IPS-NIHi7 (cell line): ENCODE data around the gene SEC63.
"Not testable (repeated sequence)": the region's sequence is repeated elsewhere in the genome, so short reads cannot be mapped to it uniquely, and the experiment has no call there.

ENCODE experiments used
- DNase-seq: peaks from one replicate; pipeline ENCODE4 v3.0.0; 2012; ENCODE audit warnings: mixed read lengths; ENCODE audit errors: extremely low spot score

The SEC63 gene

GRCh38 chr6:107972413-107973096 lies 14.5 kb upstream of the SEC63 start:
- DNase-seq: no peak

DNA sequence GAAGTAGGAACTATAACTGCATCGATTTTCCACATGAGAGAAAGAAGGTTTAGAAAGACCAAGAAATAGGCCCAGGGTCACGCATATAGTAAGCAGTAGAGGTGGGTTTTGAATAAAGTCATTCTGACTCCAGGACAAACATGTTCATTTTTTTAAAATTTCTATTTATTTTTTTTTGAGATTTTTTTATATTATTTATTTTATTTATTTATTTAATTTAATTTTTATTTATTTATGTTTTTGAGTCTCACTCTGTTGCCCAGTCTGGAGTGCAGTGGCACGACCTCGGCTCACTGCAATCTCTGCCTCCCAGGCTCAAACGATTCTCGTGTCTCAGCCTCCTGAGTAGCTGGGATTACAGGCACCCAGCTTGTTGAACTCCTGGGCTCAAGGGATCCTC lies 13.2 kb upstream of the SEC63 start:
- DNase-seq: no peak

GRCh38 chr6:107970255-107970654 lies 12.2 kb upstream of the SEC63 start:
- DNase-seq: no peak

DNA sequence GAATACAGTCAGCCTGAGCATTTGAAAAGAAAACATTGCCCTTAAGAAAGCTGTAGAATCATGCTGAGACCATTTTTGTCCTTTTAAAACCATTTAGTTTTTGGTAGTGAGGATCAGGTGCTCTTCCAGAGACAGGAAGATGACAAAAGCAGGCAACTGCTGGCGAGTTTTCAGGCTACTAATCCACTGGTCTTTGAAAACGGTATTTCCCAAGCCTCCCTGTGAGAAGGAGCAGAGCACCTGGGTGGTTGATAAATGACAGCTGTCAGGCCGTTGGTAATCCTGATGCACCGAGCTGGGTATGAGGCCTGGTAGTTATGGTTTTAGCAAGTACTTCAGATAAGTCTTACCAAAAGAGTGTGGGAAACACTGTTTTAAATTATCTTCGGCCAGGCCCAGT lies 10.1 kb upstream of the SEC63 start:
- DNase-seq: no peak

DNA sequence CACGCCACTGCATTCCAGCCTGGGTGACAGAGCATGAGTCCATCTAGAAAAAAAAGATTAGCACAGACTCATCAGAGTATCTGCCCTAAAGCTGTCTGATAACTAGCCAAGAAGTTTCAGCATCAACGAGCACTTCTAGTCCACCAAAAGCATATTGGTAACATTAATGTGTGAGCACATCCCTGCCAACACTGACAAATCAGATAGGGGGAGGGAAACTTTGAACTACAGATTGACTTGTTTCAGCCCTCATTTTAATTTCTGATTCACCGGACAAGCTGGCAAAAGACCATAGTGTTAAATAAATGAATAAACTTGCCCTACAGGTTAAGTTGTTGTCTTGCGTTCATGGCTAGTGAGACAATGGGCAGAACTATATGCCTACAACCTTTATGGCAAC lies 7.7 kb upstream of the SEC63 start:
- DNase-seq: no peak

DNA sequence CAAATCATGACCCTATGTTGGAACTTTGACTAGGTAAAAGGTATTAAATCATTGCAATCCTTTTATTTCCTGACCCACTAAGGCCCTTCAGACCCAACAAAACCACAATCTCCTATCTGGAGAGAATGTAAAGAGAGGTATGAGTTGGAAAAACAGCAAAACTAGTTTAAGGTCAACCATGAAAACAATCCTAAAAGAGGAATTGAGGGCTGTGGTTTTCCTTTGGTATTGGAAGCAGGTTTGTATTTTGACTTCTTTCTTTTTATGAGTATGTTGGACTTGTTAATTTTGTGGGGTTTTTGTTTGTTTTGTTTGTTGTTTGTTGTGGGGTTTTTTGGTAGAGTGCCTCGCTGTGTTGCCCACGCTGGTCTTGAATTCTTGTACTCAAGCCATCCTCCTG lies 4.7 kb upstream of the SEC63 start:
- DNase-seq: no peak

- DNase-seq: no peak
These were observed 1.4 kb upstream of the SEC63 start for GRCh38 chr6:107959392-107959791.

GRCh38 chr6:107958689-107959362 lies 818 bp upstream of the SEC63 start:
- DNase-seq: not testable (repeated sequence)

GRCh38 chr6:107957308-107957908 lies 600 bp downstream of the SEC63 start:
- DNase-seq: peak; percentile 45

DNA sequence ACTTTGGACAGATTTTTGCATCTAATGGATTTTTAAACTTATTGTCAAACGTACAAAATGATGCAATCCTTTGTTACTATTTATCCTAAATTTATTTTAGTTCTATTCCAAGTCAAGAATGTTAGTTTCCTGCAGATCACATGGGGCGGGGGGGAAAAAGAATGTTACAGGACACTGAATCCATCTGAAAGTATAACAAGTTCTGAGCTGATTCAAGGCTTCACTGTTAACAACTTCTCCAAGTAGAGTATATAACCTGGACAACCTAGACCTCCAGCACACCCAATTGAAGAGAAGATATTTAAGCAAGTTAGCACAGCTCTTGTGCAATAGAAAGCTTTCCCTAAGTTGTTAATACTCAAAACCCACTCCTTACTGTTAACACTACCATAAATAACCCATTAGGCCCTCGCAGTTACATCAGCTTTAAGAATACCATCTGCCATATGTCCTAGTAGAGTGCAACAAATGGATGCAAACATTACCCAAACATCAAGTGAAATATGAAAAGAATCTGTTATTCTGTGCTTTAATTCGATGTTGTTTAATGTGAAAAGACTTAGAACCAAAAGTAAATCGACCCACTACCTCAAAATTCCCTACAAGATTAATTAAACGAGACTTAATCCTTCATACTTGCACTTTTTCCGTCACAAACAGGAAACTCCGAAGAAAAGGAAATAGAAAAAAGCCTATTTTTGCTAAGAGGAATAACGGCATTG lies 1.3 kb downstream of the SEC63 start:
- no peak for DNase-seq

DNA sequence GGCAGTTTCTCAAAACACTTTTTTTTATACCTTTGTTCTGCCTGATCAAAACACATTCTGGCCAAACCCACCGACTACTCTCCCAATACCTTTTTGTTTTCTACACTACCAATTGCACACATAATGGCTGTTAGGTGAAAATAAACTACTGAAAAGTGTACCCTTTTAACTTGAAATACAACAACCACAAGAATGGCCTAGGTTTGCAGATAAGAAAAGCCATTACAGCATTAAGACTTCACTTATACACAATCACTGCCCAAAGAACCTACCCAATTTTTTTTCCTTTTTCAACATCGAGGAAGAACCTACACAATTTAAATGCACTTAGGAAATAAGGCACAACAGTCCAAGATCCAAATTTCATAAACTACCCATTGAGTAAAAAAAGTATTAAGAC lies 1.8 kb downstream of the SEC63 start:
- DNase-seq: no peak

GRCh38 chr6:107953858-107954414 lies 4.1 kb downstream of the SEC63 start:
- not testable (repeated sequence) for DNase-seq

DNA sequence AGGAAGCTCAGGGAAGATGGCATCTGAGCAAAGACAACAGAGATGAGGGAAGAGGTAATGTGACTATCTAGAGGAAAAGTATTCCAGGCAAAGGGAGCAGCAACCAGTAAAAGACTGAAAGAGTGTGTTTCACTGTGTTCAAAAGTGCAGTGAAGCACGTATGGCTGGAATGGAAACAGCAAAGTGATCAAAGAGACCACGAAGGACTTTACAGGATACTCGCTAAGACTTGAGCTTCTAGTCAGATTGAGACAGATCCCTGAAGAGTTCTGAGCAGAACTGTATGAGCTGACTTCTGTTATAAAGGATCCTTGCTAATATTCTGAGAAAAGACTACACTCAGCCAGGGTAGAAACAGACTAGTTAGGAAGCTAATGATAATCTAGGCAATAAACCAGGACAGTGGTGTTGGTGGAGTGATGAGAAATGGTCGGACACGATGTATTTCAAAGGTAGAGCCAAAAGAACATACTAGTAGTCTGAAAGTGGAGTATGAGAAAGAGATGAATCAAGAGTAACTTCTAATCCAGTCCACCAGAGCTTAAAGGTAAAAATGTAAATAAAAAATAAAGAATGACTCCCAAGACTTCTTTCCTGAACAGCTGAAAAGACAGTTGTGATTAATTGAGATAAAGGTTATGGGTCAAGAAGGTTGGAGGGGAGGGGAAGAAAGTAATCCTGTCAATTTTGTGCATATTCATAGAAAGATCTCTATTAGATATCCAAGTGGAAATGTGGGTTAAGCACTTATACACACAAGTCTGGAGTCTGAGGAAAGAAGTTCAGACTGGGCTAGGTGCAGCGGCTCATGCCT lies 14.2 kb downstream of the SEC63 start:
- DNase-seq: no peak

DNA sequence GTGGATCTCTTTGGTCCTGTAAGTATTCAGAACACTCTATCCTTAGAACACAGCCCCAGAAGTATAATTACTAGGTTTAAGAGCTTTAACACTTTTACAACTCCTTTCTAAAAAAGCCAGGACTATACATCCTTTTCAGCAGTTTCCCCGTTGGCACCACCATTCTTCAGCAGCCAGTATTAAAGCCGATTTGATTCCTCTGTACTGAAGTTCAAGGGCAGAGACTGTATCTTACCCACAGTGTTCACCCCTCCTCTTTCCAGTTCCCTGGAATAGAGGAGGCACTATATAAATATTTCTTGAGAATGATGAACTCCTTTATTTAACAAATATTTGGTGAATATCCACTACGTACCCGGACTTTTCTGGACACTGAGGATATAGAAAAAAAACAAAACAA lies 15.9 kb downstream of the SEC63 start:
- no peak for DNase-seq

- DNase-seq: peak; percentile 22
These were observed 16.4 kb downstream of the SEC63 start for GRCh38 chr6:107941627-107942026.

DNA sequence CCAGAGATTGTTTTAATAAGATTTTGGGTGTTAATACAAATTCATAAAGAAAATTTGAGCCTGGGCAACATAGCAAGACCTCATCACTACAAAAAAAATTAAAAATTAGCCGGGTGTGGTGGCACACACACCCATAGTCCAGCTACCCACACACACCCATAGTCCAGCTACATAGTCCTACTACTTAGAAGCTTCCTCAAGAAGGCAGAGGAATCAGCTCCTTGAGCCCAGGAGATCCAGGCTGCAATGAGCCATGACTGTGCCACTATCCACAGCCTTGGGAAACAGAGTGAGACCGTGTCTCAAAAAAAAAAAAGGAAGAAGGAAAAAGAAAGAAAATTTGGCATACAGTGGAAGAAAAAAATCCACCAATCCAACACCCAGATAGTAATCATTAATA lies 16.8 kb downstream of the SEC63 start:
- no peak for DNase-seq

GRCh38 chr6:107936910-107937292 lies 21.1 kb downstream of the SEC63 start:
- DNase-seq: not testable (repeated sequence)

- no peak for DNase-seq
These were observed 21.7 kb downstream of the SEC63 start for GRCh38 chr6:107936162-107936909.

GRCh38 chr6:107934229-107934628 lies 23.8 kb downstream of the SEC63 start:
- not testable (repeated sequence) for DNase-seq

GRCh38 chr6:107932580-107932979 lies 25.4 kb downstream of the SEC63 start:
- no peak for DNase-seq

DNA sequence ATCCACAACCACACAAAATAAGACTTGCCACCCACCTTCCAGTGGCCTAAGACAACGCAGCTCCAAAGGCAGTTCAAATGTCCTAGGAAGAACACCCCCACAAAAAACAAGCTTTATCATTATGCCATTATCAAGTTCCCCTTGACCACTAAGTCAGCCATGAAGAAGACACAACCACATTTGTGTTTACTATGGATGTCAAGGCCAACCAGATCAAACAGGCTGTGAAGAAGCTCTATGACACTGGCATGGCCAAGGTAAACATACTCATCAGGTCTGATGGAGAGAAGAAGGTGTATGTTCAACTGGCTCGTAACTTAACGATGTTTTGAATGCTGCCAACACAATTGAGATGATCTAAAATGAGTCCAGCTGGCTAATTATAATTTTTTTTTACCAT lies 26.1 kb downstream of the SEC63 start:
- no peak for DNase-seq
